Karpas-422 (cell line): ENCODE data around the gene KCNK1. TPM values are rescaled to one million over a fixed set of nuclear protein-coding genes. Genes with fewer than 3 reads are reported as not detected.

Experiments
- DNase-seq: peaks from one replicate; pipeline ENCODE4 v3.0.0-alpha.2; 2015
- H2AFZ ChIP-seq: fragments of 200-600 bp; sonication (generic); 2 replicates; pipeline ENCODE4 v1.6.1; 2014; ENCODE audit warnings: antibody characterized with exemption, low read length, mixed read lengths
- H3K27ac ChIP-seq: fragments of 200-600 bp; sonication (generic); 2 replicates; pipeline ENCODE4 v1.5.1; 2014; ENCODE audit warnings: mild to moderate bottlenecking, low read length, moderate library complexity
- H3K27me3 ChIP-seq: fragments of 200-600 bp; sonication (generic); 2 replicates; pipeline ENCODE4 v1.6.1; 2014; ENCODE audit warnings: low read length, mixed read lengths
- H3K36me3 ChIP-seq: fragments of 200-600 bp; sonication (generic); 2 replicates; pipeline ENCODE4 v1.6.1; 2014; ENCODE audit warnings: low read length, mixed read lengths; ENCODE audit not compliant: insufficient read depth
- H3K4me1 ChIP-seq: fragments of 200-600 bp; sonication (generic); 2 replicates; pipeline ENCODE4 v1.6.1; 2014; ENCODE audit warnings: mild to moderate bottlenecking, low read length, mixed read lengths
- H3K4me2 ChIP-seq: fragments of 200-600 bp; sonication (generic); 2 replicates; pipeline ENCODE4 v1.6.1; 2014; ENCODE audit warnings: low read length, low read depth, mild to moderate bottlenecking; ENCODE audit not compliant: poor library complexity, severe bottlenecking
- H3K4me3 ChIP-seq: fragments of 200-600 bp; sonication (generic); 2 replicates; pipeline ENCODE4 v1.5.1; 2014; ENCODE audit warnings: mild to moderate bottlenecking, antibody characterized with exemption, low read length, mixed read lengths
- H3K79me2 ChIP-seq: fragments of 200-600 bp; sonication (generic); 2 replicates; pipeline ENCODE4 v1.6.1; 2014; ENCODE audit warnings: mild to moderate bottlenecking, low read length, mixed read lengths
- H3K9ac ChIP-seq: fragments of 200-600 bp; sonication (generic); 2 replicates; pipeline ENCODE4 v1.6.0; 2014; ENCODE audit warnings: low read length
- H3K9me2 ChIP-seq: fragments of 200-600 bp; sonication (generic), shearing (Covaris generic); replicated peaks from 2 replicates; pipeline ENCODE4 v1.6.0; 2014; ENCODE audit warnings: mild to moderate bottlenecking, low read length, moderate library complexity; ENCODE audit not compliant: insufficient read depth
- H3K9me3 ChIP-seq: fragments of 300-700, 200-600 bp; sonication (generic); 2 replicates; pipeline ENCODE4 v1.6.1; 2014; ENCODE audit warnings: low read length, mixed read lengths
- H4K20me1 ChIP-seq: fragments of 200-600 bp; sonication (generic); 2 replicates; pipeline ENCODE4 v1.6.1; 2014; ENCODE audit warnings: mild to moderate bottlenecking, antibody characterized with exemption, low read length, low read depth; ENCODE audit not compliant: insufficient read depth
- total RNA-seq: library from RNA; depleted of rRNA; stranded (reverse); fragments of >200 nt; shearing (Covaris generic); gene quantifications from 2 replicates; pipeline ENCODE4 v1.2.3, GENCODE V29; 2014; ENCODE audit warnings: low replicate concordance

The KCNK1 gene
- total RNA-seq, 1 experiment from 2014 or later, result not detected

DNA sequence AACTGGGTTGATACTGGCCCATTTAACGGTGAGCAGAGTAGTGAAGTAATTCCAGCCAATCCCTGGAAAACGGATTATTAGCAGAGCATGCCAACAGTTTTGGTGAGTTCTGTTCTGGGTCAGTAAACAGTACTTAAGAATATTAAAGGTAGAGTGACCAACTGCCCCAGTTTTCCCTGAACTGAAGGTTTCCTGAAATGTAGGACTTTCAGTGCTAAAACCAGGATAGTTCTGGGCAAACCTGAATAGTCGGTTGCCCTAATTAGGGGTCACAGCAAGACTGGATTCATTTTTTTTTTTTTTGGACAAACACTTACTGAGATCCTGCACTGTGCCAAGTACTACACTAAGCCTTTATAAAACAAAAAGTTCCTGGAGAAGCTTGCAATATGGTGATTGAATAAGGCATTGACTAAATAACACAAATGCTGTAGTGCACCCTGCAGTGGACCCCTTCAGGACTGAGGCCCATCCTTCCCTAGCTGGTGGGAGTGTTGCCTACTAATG is 75.9 kb downstream of the KCNK1 start:
- Histone ChIP-seq H4K20me1 (no peaks in the 10 kb centered on the region), H3K9ac (no peak overlapping the region), H3K27me3 (no peaks in the 10 kb centered on the region), H3K4me3 (no peak overlapping the region), H3K9me3 (no peaks in the 10 kb centered on the region), H3K79me2 (no peaks in the 10 kb centered on the region), H3K4me2 (no peak overlapping the region), H3K4me1 (no peaks in the 10 kb centered on the region), H2AFZ (no peak overlapping the region), H3K36me3 (no peaks in the 10 kb centered on the region), H3K9me2 (no peaks in the 10 kb centered on the region), H3K27ac (no peak overlapping the region)
- no peak for DNase-seq

DNA sequence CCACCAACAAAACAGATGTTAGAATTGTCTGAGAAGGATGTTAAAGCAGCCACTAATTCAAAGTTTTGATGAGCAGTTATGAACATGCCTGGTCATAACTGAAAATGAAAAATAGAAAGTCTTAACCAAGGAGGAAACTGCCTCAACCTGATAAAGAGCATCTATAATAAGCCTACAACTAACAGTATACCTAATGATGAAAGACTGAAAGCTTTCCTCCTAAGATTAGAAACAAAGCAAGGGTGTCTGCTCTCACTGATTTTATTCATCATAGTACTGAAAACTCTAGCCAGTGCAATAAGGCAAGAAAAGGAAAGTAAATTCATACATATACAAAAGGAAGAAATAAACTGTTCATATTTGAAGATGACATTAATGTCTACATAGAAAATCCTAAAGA is 82.0 kb downstream of the KCNK1 start:
- H3K79me2 ChIP-seq, result no peaks in the 10 kb centered on the region
- H3K4me2 ChIP-seq, result no peak overlapping the region
- H3K27ac ChIP-seq, result no peak overlapping the region
- no peak overlapping the region for H3K4me3 ChIP-seq
- no peaks in the 10 kb centered on the region for H3K9me2 ChIP-seq
- H3K9me3 ChIP-seq, result no peaks in the 10 kb centered on the region
- H3K9ac ChIP-seq, result no peak overlapping the region
- no peaks in the 10 kb centered on the region for H3K4me1 ChIP-seq
- H3K36me3 ChIP-seq, result no peaks in the 10 kb centered on the region
- no peaks in the 10 kb centered on the region for H3K27me3 ChIP-seq
- no peak overlapping the region for H2AFZ ChIP-seq
- no peak for DNase-seq
- H4K20me1 ChIP-seq, result no peaks in the 10 kb centered on the region

DNA sequence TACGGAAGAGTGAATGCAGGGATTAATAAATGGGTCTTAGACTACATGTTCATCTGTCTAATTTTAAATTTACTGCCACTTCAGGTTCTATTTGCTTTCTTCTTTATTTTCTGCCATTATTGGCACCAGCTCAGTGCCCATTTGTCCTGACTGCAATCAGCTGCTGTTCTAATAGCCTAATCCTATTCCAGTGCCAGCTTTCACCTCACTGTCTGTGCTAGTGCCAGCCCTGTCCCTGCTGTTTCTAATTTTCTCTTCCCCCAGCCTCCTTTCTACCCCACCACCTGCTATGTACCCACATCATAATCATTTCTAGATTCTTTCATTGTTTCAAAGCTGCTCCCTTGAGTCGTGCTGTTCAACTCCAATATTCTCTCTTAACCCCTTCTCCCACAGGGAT is 86.4 kb downstream of the KCNK1 start:
- Histone ChIP-seq H2AFZ (no peak overlapping the region), H4K20me1 (no peaks in the 10 kb centered on the region), H3K4me1 (no peaks in the 10 kb centered on the region), H3K9me2 (no peaks in the 10 kb centered on the region), H3K27ac (no peak overlapping the region), H3K4me2 (no peak overlapping the region), H3K27me3 (no peaks in the 10 kb centered on the region), H3K79me2 (no peaks in the 10 kb centered on the region), H3K36me3 (no peaks in the 10 kb centered on the region), H3K9me3 (no peaks in the 10 kb centered on the region), H3K9ac (no peak overlapping the region), H3K4me3 (no peak overlapping the region)
- DNase-seq, result no peak

DNA sequence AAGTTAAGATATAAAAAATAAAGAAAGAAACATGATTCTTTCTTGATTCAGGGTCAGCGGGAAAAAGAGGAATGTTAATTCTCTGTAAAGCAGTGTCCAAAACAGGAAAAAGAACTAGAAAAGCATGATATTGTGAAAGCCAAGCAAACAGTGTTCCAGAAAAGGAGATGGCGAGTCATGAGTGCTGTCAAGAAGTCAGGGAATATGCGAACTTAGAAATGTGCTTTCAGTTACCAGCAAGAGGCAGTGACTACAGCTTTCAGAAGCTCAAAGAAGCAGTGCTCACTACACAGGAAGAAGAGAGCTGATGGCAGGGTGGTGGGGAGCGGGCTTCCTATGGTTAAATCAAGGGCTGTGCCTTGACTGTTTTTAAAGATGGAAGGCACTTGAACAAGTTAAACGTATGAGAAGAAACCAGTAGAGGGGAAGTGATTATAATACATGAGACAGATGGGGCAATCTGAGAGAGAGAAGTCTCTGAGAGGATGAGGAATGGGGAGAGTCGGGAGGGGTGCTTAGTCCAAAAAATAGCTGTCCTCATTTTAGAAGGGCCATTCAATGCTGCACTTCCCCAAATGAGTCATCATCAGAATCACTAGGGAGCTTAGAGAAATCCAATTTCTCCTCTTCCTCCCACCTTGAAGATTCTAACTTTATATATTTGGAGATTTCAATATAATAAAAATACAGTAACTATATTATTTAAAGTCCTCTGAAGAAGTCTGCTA is 90.4 kb downstream of the KCNK1 start:
- no peaks in the 10 kb centered on the region for H3K9me3 ChIP-seq
- H3K4me1 ChIP-seq, result no peaks in the 10 kb centered on the region
- H3K79me2 ChIP-seq, result no peaks in the 10 kb centered on the region
- no peak overlapping the region for H3K9ac ChIP-seq
- no peak overlapping the region for H3K4me3 ChIP-seq
- H3K27me3 ChIP-seq, result no peaks in the 10 kb centered on the region
- no peak overlapping the region for H2AFZ ChIP-seq
- no peak for DNase-seq
- no peak overlapping the region for H3K27ac ChIP-seq
- no peaks in the 10 kb centered on the region for H4K20me1 ChIP-seq
- H3K9me2 ChIP-seq, result no peaks in the 10 kb centered on the region
- no peak overlapping the region for H3K4me2 ChIP-seq
- H3K36me3 ChIP-seq, result no peaks in the 10 kb centered on the region

DNA sequence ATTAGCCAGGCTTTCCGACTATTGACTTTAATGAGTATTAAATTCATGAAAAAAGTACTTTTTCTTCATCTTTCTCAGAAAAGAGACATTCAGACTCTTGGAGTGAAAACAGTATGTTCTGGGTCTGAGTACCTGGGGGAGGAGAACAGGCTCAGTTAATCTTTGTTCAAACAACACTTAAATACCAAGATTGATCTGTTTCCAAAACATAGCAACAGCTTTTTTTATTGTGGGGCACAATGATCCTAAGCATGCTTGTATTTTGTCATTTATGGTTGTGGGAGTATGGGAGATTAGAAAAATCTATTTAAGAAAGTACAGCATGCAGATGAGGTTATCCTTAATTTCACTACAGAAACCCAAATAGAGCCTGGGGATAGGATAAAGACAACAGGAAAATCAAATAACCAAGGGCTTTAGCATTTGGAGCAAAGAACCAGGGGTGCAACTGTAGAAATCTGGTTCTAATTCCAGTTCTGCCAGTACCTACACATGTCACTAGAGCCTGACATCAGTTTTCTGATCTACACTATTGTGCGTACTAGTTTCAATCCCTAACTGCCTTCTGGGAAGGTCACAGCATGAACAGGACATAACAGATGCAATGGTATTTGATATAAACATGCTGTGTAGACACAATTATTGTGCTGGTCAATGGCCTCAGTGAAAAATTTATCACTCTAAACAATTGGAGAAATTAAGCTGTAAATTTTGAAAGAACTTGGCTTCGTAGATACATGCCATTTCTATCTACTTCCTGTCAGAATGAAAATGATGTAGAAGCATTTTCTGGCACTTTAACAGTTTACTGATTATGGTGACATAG is 91.2 kb downstream of the KCNK1 start:
- Histone ChIP-seq H3K27ac (no peak overlapping the region), H2AFZ (no peak overlapping the region), H3K4me3 (no peak overlapping the region), H4K20me1 (no peaks in the 10 kb centered on the region), H3K9ac (no peak overlapping the region), H3K9me3 (no peaks in the 10 kb centered on the region), H3K4me2 (no peak overlapping the region), H3K36me3 (no peaks in the 10 kb centered on the region), H3K4me1 (no peaks in the 10 kb centered on the region), H3K27me3 (no peaks in the 10 kb centered on the region), H3K9me2 (no peaks in the 10 kb centered on the region), H3K79me2 (no peaks in the 10 kb centered on the region)
- DNase-seq, result no peak

DNA sequence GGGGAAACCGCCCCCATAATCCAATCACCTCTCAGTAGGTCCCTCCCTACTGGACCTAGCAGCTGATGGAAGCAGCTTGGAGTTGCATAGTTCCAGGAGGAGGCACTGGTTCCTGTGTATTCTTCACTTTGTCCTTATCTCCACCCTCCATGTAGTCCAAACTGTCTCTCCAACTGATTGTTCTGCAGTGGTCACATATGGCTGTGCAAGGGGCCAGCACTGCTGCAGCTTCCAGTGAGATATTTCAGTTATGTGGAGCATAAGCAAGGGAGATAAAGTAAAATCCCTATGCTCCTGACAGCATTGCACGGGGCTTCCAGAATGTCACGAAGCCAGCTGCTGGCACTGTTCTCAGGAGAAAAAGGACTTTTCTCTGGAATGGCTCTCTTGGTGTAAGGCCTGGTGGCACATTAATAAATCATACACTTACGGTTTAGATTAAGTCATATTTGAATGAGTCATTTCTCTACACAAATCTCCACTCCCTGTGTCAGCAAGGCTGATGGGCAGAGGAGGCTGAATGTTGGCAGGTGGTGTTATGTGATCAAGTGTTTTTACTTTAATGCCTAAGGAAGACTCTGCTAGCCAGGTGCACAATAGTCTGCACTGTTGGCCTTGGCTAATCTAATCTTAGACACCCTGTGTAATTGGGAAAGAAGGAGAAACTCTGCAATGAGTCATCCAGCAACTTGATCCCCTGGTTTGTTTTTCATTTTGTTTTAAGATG is 93.4 kb downstream of the KCNK1 start:
- Histone ChIP-seq H4K20me1 (no peaks in the 10 kb centered on the region), H2AFZ (no peak overlapping the region), H3K27me3 (no peaks in the 10 kb centered on the region), H3K9me3 (no peaks in the 10 kb centered on the region), H3K4me3 (no peak overlapping the region), H3K36me3 (no peaks in the 10 kb centered on the region), H3K9ac (no peak overlapping the region), H3K27ac (no peak overlapping the region), H3K9me2 (no peaks in the 10 kb centered on the region), H3K4me1 (no peaks in the 10 kb centered on the region), H3K4me2 (no peak overlapping the region), H3K79me2 (no peaks in the 10 kb centered on the region)
- no peak for DNase-seq

DNA sequence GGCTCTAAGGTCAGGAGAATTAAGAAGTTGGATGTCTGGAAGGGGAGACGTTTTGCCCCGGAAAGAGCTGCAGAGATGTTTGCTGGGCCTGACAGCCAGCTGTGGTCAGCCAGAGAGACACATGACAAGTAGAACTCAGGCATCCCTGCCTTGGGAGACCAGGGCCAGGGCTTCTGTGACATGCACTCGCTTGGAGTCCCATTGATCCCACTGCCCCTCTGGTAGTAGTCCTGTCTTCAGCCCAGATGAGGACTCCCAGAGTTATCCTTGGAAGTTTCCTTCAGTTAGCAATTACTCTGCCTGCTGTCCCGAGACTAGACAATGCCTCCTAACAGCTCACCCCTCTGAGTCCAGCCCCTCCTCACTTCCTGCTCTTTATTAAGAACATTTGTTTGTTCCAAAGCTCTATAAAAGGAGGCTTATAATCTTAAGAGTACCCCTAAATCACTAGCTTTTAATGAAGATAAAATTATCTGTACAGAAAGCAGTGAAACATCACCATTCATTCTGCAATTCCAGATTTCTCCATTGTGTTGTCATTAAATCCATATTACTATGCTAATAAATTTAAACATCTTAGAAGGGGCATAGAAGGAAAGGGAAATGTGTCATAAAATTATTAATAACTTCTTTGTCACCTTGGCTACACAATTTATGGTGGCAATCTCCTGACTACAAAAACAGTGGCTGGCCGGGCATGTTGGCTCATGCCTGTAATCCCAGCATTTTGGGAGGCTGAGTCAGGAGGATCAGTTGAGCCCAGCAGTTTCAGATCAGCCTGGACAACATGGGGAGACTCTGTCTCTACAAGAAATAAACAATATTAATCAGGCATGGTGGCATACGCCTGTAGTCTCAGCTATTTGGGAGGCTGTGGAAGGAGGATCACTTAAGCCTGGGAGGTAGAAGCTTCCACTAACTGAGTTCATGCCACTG is 94.2 kb downstream of the KCNK1 start:
- no peaks in the 10 kb centered on the region for H3K9me3 ChIP-seq
- no peaks in the 10 kb centered on the region for H3K79me2 ChIP-seq
- H3K9me2 ChIP-seq, result no peaks in the 10 kb centered on the region
- no peak for DNase-seq
- no peak overlapping the region for H3K4me2 ChIP-seq
- no peak overlapping the region for H3K27ac ChIP-seq
- H3K4me3 ChIP-seq, result no peak overlapping the region
- no peak overlapping the region for H3K9ac ChIP-seq
- H2AFZ ChIP-seq, result no peak overlapping the region
- H3K27me3 ChIP-seq, result no peaks in the 10 kb centered on the region
- H3K36me3 ChIP-seq, result no peaks in the 10 kb centered on the region
- H3K4me1 ChIP-seq, result no peaks in the 10 kb centered on the region
- no peaks in the 10 kb centered on the region for H4K20me1 ChIP-seq
